IPS-18a (cell line): Measurements from ENCODE around the gene USP34.
"Not testable (repeated sequence)": the region's sequence is repeated elsewhere in the genome, so short reads cannot be mapped to it uniquely, and the experiment has no call there.

Experiments used
- H3K27ac ChIP-seq: one replicate; pipeline ENCODE4 v1.5.1; 2013; ENCODE audit warnings: low read length
- H3K27me3 ChIP-seq: one replicate; pipeline ENCODE4 v1.6.1; 2013; ENCODE audit warnings: mild to moderate bottlenecking, low read length; ENCODE audit not compliant: control insufficient read depth, insufficient read depth
- H3K36me3 ChIP-seq: one replicate; pipeline ENCODE4 v1.6.1; 2013; ENCODE audit warnings: low read depth, low read length; ENCODE audit not compliant: control insufficient read depth
- H3K4me1 ChIP-seq: one replicate; pipeline ENCODE4 v1.6.1; 2013; ENCODE audit warnings: low read depth, low read length; ENCODE audit not compliant: control insufficient read depth
- H3K4me3 ChIP-seq: one replicate; pipeline ENCODE4 v1.5.1; 2013; ENCODE audit warnings: low read length
- H3K9ac ChIP-seq: one replicate; pipeline ENCODE4 v1.6.1; 2013; ENCODE audit warnings: mild to moderate bottlenecking, low read length, moderate library complexity
- H3K9me3 ChIP-seq: one replicate; pipeline ENCODE4 v1.6.1; 2013; ENCODE audit warnings: low read depth, low read length; ENCODE audit not compliant: control insufficient read depth

USP34 gene

DNA sequence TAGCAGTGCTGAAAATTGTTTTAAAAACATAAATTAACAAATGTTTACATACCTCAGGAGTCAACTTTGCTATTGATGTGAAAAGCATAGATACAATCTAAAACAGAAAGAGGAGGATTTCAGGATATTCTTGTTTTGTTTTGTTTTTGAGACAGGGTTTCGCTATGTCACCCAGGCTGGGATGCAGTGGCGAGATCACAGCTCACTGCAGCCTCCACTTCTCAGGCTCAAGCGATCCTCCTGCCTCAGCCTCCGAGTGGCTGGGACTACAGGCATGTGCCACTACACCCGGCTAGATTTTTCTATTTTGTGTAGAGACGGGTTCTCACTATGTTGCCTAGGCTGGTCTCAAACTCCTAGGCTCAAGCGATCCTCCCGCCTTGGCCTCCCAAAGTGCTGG is 248.3 kb downstream of the USP34 start:
- Histone ChIP-seq H3K4me1 (no peaks in the 10 kb centered on the region), H3K4me3 (no peak overlapping the region), H3K27me3 (no peaks in the 10 kb centered on the region), H3K9me3 (no peaks in the 10 kb centered on the region), H3K27ac (no peak overlapping the region), H3K36me3 (peaks cover 62% of the 10 kb centered on the region), H3K9ac (no peak overlapping the region)

DNA sequence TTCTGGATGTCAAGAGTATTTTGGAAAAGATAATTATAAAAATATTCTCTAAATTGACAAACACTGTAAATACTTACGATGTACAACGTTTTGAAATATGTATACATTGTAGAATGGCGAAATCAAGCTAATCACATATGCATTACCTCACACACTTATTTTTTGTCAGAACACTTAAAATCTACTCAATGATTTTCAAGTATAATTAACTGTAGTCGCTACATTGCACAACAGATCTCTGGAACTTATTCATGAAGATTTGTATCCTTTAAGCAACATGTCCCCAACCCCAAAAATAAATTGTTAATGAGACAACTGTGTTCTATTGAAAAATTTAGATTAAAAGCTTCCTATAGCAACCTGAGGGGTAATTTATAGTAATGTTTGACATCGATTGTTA is 249.1 kb downstream of the USP34 start:
- no peak overlapping the region for H3K27ac ChIP-seq
- no peak overlapping the region for H3K4me3 ChIP-seq
- peaks cover 58% of the 10 kb centered on the region for H3K36me3 ChIP-seq
- H3K27me3 ChIP-seq: no peaks in the 10 kb centered on the region
- no peaks in the 10 kb centered on the region for H3K4me1 ChIP-seq
- H3K9ac ChIP-seq: no peak overlapping the region
- H3K9me3 ChIP-seq: no peaks in the 10 kb centered on the region

DNA sequence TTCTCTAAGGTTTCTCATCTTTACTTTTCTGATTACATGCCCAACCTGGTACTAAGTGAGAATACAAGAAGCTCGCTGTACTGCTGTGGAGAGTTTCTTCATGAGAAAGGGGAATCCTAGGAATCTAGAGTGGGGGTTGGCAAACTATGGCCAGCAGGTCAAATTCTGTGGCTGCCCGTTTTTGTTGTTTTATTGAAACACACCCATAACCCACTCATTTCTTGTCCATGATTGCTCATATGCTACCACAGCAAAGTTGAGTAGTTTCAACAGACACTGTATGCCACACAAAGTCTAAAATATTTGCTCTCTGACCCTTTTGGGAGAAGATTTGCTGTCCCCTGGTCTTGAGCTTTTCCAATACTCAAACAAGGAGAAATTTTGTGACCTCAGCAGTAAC is 250.1 kb downstream of the USP34 start:
- no peak overlapping the region for H3K9ac ChIP-seq
- H3K4me1 ChIP-seq: no peaks in the 10 kb centered on the region
- H3K27ac ChIP-seq: no peak overlapping the region
- peaks cover 49% of the 10 kb centered on the region for H3K36me3 ChIP-seq
- H3K9me3 ChIP-seq: no peaks in the 10 kb centered on the region
- no peak overlapping the region for H3K4me3 ChIP-seq
- H3K27me3 ChIP-seq: no peaks in the 10 kb centered on the region

DNA sequence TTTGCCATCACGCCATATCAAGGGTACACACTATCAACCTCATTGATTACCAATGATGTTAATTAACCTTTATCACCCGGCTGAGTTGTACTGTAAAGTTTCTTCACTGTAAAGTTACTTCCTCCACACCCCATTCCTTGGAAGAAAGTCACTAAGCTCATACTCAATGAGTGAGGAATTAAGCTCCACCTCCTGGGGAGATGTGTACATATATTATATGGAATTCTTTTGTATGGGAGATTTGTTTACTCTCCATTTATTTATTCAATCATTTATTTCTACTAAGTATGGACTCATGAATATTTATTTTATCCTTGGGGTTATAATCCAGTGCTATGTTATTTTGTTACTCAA is 252.1 kb downstream of the USP34 start:
- peaks cover 42% of the 10 kb centered on the region for H3K36me3 ChIP-seq

DNA sequence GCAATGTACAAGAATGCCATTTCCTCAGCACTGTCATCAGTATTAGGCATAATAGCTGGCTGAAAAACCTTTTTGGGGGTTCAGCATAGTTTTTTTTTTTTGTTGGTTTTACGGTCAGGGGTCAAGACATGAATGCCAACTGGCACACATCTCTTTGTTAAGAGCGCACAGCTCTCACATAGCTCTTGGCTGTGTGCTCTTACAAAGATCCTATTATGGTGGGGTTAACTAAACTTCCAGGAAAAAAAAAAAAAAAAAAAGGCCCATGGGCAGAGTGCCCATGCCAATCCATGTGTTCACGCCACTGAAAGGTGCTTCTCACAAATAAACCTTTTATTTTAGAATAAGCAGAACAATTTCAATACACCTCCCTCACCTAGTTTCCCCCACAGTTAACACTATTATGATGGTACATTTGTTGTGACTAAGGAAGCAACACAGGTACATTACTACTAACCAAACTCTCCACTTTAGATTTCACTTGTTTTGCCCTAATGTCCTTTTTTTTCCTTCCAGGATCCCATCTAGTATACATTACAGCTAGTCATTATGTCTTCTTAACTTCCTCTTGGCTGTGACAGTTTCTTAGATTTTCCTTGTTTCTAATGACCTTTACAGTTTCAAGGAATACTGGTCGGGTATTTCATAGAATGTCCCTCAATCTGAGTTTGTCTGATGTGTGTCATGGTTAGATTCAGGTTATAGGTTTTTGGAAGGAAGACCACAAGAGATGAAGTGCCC is 252.6 kb downstream of the USP34 start:
- no peak overlapping the region for H3K9ac ChIP-seq
- no peak overlapping the region for H3K27ac ChIP-seq
- H3K9me3 ChIP-seq: no peaks in the 10 kb centered on the region
- no peak overlapping the region for H3K4me3 ChIP-seq
- no peaks in the 10 kb centered on the region for H3K27me3 ChIP-seq
- H3K36me3 ChIP-seq: peaks cover 47% of the 10 kb centered on the region
- no peaks in the 10 kb centered on the region for H3K4me1 ChIP-seq

More for the DNA sequence above, 252.1 kb downstream of the USP34 start:
- Histone ChIP-seq H3K9me3 (no peaks in the 10 kb centered on the region), H3K27me3 (no peaks in the 10 kb centered on the region), H3K27ac (no peak overlapping the region), H3K4me1 (no peaks in the 10 kb centered on the region), H3K9ac (no peak overlapping the region), H3K4me3 (no peak overlapping the region)

DNA sequence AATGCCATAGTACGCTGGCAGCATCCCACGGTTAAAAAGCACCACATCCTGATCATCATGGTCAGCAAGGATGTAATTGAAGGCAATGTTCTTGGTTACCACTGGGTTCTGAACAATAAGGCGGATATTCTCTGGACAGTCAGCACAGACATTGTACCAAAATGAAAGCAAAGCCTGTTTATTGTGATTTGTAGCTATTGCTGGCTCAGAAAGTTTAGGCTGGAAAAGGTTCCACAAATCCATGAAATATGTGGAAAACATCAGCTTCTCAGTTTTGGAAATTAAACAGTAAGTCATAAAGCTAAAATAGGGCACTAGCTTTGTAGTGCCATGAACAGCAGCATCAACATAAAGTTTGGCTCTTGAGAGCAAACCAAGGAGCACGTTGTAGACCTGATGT is 256.7 kb downstream of the USP34 start:
- Histone ChIP-seq H3K27me3 (no peaks in the 10 kb centered on the region), H3K9ac (no peak overlapping the region), H3K36me3 (peaks cover 42% of the 10 kb centered on the region), H3K4me1 (no peaks in the 10 kb centered on the region), H3K4me3 (no peak overlapping the region), H3K9me3 (no peaks in the 10 kb centered on the region), H3K27ac (no peak overlapping the region)

DNA sequence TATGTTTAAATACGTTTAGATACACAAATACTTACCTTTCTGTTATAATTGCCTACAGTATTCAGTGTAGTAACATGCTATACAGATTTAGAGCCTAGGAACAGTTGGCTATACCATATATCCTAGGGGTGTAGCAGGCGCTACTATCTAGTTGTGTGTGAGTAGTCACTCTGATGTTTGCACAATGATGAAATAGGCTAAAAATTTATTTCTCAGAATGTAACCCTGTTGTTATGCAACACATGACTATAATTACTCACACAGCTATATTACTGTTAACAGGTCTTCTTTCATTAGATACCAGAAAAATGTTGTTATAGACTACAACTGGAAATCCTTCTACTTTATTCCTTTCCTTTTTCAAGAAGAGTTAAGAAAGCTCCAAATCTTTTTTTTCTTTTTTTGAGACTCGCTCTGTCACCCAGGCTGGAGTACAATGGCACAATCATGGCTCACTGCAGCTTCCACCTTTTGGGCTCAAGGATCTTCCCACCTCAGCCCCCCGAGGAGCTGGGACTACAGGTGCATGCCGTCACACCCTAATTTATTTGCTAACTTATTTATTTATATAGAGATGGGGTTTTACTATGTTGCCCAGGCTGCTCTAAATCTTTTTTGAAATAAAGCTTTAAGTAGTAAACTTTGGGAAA is 260.4 kb downstream of the USP34 start:
- no peak overlapping the region for H3K4me3 ChIP-seq
- H3K27ac ChIP-seq: no peak overlapping the region
- no peak overlapping the region for H3K9ac ChIP-seq
- H3K27me3 ChIP-seq: no peaks in the 10 kb centered on the region
- peaks cover 68% of the 10 kb centered on the region for H3K36me3 ChIP-seq
- H3K4me1 ChIP-seq: no peaks in the 10 kb centered on the region
- H3K9me3 ChIP-seq: no peaks in the 10 kb centered on the region

DNA sequence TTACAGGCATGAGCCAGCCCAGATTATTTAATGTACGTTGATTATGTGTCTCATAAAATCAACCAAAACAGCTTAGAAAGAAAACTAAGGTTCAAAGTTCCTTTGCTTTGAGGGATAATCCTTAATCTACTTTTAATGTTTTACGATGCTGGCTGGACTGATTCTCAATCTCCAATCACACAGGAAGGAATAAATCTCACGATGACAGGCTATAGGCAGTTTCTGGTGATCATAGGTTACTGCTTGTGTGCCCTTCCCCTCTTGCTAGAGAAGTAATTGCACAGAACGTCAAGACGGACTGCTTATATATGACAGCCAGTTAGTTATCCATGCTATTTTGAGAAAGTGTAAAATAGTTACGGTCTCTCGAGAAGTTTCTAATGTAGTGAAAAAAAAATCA is 265.8 kb downstream of the USP34 start:
- Histone ChIP-seq H3K4me3 (no peak overlapping the region), H3K27ac (no peak overlapping the region), H3K4me1 (no peaks in the 10 kb centered on the region), H3K9ac (no peak overlapping the region), H3K36me3 (peaks cover 63% of the 10 kb centered on the region), H3K27me3 (no peaks in the 10 kb centered on the region), H3K9me3 (no peaks in the 10 kb centered on the region)

DNA sequence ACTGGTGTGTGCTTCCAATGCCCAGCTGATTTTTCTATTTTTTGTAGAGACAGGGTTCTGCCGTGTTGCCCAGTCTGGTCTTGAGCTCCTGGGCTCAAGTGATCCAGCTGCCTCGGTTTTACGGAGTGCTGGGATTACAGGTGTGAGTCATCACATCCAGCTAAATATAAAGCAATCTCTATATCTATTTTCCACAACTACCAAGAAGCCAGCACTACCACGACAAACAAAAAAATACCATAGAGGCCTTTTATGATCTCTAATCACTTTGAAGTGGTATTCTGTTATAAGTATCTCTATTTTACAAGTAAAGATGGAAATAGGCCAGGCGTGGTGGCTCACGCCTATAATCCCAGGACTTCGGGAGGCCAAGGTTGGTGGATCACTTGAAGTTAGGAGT is 274.2 kb downstream of the USP34 start:
- no peaks in the 10 kb centered on the region for H3K27me3 ChIP-seq
- H3K9me3 ChIP-seq: no peaks in the 10 kb centered on the region
- no peak overlapping the region for H3K4me3 ChIP-seq
- H3K4me1 ChIP-seq: no peaks in the 10 kb centered on the region
- no peak overlapping the region for H3K27ac ChIP-seq
- H3K9ac ChIP-seq: no peak overlapping the region
- H3K36me3 ChIP-seq: peaks cover 16% of the 10 kb centered on the region

DNA sequence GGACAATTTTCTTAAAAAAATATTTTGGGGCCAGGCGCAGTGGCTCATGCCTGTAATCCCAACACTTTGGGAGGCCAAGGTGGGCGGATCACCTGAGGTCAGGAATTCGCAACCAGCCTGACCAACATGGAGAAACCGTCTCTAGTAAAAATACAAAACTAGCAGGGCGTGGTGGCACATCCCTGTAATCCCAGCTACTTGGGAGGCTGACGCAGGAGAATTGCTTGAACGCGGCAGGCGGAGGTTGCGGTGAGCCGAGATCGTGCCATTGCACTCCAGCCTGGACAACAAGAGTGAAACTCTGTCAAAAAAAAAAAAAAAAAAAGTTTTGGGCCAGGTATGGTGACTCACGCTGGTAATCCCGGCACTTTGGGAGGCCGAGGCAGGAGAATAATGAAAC is 276.2 kb downstream of the USP34 start:
- H3K9me3 ChIP-seq, H3K4me3 ChIP-seq, H3K27me3 ChIP-seq, H3K27ac ChIP-seq, H3K4me1 ChIP-seq, H3K9ac ChIP-seq: not testable (repeated sequence)
- H3K36me3 ChIP-seq: peaks cover 29% of the 10 kb centered on the region

DNA sequence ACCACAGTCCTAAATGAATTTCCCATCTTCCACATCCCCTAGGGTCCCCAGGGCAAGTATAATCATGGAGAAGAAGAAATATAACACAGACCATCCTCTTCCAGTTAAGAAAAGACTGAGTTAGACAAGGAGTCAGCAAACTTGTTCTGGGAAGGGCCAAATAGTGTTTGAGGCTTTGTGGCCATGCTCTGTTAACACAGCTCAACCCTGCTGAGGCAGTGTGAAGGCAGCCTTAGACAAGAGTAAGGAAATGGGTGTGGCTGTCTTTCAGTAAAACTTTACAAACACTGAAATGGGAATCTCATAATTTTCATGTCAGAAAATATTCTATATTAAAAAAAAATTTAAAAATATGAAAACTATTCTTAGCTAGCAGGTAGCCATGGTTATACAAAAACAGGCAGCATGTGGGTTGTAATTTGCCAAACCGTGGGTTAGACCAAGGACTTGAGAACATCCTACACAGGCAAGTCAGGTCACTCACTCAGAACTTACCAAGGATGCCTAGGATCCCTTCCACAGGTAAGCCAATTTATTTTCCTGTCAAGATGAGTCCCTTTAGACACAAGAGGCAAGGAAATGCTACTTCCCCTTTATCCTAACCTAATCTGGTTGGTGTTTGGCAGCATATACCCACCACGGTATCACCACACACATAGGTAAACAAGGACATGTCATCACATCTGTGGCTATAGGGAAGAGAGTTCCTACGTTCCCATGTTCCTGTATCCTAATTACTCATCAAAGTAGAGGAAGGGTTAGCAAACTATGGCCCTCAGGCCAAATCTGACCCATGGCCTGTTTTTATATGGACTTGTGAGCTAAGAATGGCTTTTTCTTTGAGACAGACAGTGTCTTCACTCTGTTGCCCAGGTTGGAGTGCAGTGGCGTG is 277.0 kb downstream of the USP34 start:
- H3K27ac ChIP-seq: no peak overlapping the region
- H3K9me3 ChIP-seq: no peaks in the 10 kb centered on the region
- H3K4me3 ChIP-seq: no peak overlapping the region
- H3K9ac ChIP-seq: no peak overlapping the region
- H3K4me1 ChIP-seq: no peaks in the 10 kb centered on the region
- no peaks in the 10 kb centered on the region for H3K27me3 ChIP-seq
- peaks cover 35% of the 10 kb centered on the region for H3K36me3 ChIP-seq
